GM21723 (cell line): Measurements from ENCODE around the gene RSPO4.

ENCODE experiments used
- ATAC-seq: cut with Tn5 transposase; IDR thresholded peaks from one replicate; pipeline ENCODE4 v1.9.1; 2021; ENCODE audit warnings: mild to moderate bottlenecking, moderate library complexity; ENCODE audit not compliant: unreplicated experiment

RSPO4 gene

GRCh38 chr20:944774-945410 is 57.2 kb downstream of the RSPO4 start:
- no peak for ATAC-seq

GRCh38 chr20:944148-944547 is 58.0 kb downstream of the RSPO4 start:
- no peak for ATAC-seq

- ATAC-seq, result no peak
Measured at GRCh38 chr20:942611-943010, 59.5 kb downstream of the RSPO4 start.

- no peak for ATAC-seq
Measured at GRCh38 chr20:940926-941325, 61.2 kb downstream of the RSPO4 start.

- ATAC-seq, result no peak
Measured at GRCh38 chr20:939606-940005, 62.5 kb downstream of the RSPO4 start.

- no peak for ATAC-seq
Measured at GRCh38 chr20:934186-934840, 67.8 kb downstream of the RSPO4 start.

GRCh38 chr20:933029-933428 is 69.1 kb downstream of the RSPO4 start:
- no peak for ATAC-seq

GRCh38 chr20:931401-931800 is 70.7 kb downstream of the RSPO4 start:
- no peak for ATAC-seq

- no peak for ATAC-seq
Measured at GRCh38 chr20:926670-927069, 75.4 kb downstream of the RSPO4 start.

GRCh38 chr20:925516-925915 is 76.6 kb downstream of the RSPO4 start:
- ATAC-seq, result no peak

- ATAC-seq, result no peak
Measured at GRCh38 chr20:924639-925038, 77.5 kb downstream of the RSPO4 start.

GRCh38 chr20:922781-923180 is 79.3 kb downstream of the RSPO4 start:
- ATAC-seq, result no peak

GRCh38 chr20:921068-921467 is 81.0 kb downstream of the RSPO4 start:
- ATAC-seq, result no peak

- ATAC-seq, result no peak
Measured at GRCh38 chr20:920311-920710, 81.8 kb downstream of the RSPO4 start.

GRCh38 chr20:919491-919916 is 82.6 kb downstream of the RSPO4 start:
- no peak for ATAC-seq

GRCh38 chr20:917416-917815 is 84.7 kb downstream of the RSPO4 start:
- ATAC-seq, result no peak

GRCh38 chr20:916825-917224 is 85.3 kb downstream of the RSPO4 start:
- ATAC-seq, result no peak

- ATAC-seq, result no peak
Measured at GRCh38 chr20:916125-916799, 85.8 kb downstream of the RSPO4 start, which contains the start of gene ANGPT4. TSS of gene ANGPT4 (minus strand) at chr20:916334. CDS start at chr20:916214, 120 bp downstream.

- ATAC-seq, result no peak
Measured at GRCh38 chr20:914727-915498, 87.2 kb downstream of the RSPO4 start.

GRCh38 chr20:913306-913849 is 88.7 kb downstream of the RSPO4 start:
- no peak for ATAC-seq
